NCI-H1105 treated with DMSO at 0.1 percent for 48 hours (cell line): ENCODE data around the gene LLGL1.

Experiments
- DNase-seq: peaks from one replicate; lab custom pipeline; 2025; lab: John Stamatoyannopoulos, UW

The LLGL1 gene

GRCh38 chr17:18270046-18270931 is 44.9 kb downstream of the LLGL1 start:
- DNase-seq = no peak

GRCh38 chr17:18277076-18277475 is 51.6 kb downstream of the LLGL1 start:
- no peak for DNase-seq

- DNase-seq = no peak
These were observed 53.4 kb downstream of the LLGL1 start for GRCh38 chr17:18278867-18279266.

- DNase-seq = no peak
These were observed 54.8 kb downstream of the LLGL1 start for GRCh38 chr17:18280249-18280648.

GRCh38 chr17:18280766-18281371 is 55.4 kb downstream of the LLGL1 start:
- peak; percentile 96 for DNase-seq

GRCh38 chr17:18281788-18282187 is 56.4 kb downstream of the LLGL1 start:
- DNase-seq = no peak

GRCh38 chr17:18285296-18285695 is 59.9 kb downstream of the LLGL1 start:
- no peak for DNase-seq

GRCh38 chr17:18291718-18292540 is 66.5 kb downstream of the LLGL1 start:
- no peak for DNase-seq
